ENCODE measurements around the gene KCNAB3. TPM values are rescaled to one million over a fixed set of nuclear protein-coding genes. Genes with fewer than 3 reads are reported as not detected.

Gene KCNAB3
- total and polyA plus RNA-seq, 2 donors (not counting 3 experiments of a cell fraction or from before 2014, with no cell fraction given) = 1.3 to 2.4 TPM

DNA sequence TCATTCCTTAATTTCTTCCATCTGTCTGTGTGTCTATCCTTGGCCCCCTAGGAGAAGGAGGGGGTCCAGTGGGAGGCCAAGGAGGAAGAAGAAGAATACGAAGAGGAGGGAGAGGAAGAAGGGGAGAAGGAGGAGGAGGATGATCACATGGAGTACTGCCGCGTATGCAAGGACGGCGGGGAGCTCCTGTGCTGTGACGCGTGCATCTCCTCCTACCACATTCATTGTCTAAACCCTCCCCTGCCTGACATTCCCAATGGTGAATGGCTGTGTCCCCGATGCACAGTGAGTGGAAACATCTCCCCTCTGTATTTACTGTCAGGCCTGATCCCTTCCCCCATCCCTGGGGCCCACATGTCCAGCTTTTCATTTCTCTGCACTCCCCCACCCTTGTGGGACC is 34.8 kb downstream of the KCNAB3 start:
- Histone ChIP-seq H3K9ac (replicated peaks; ENCODE audit: extremely low read depth, insufficient read depth, low read length) (no peak overlapping the region), H3K4me1 (ENCODE audit: control insufficient read depth, extremely low read depth, insufficient read depth, low read length) (peaks cover under 1% of the 10 kb centered on the region), H3K27ac (ENCODE audit: insufficient read depth, low read depth, low read length) (no peak overlapping the region), H3K9me1 (replicated peaks; ENCODE audit: control insufficient read depth, extremely low read depth, insufficient read depth, low read length) (no peaks in the 10 kb centered on the region), H3K36me3 (ENCODE audit: control insufficient read depth in 2 of 2, extremely low read depth in 1 of 2, insufficient read depth in 2 of 2, low read length in 2 of 2) (peaks cover 49 to 63% of the 10 kb centered on the region in 2 experiments), H3K79me2 (ENCODE audit: control insufficient read depth, insufficient read depth, low read length) (peaks cover 2% of the 10 kb centered on the region), H3K9me3 (replicated peaks; ENCODE audit: control insufficient read depth, insufficient read depth, low read length) (no peaks in the 10 kb centered on the region), H2AFZ (ENCODE audit: low read depth, low read length) (no peak overlapping the region), H3K4me3 (replicated peaks in 1 of 3; ENCODE audit: insufficient read depth in 1 of 3, low read depth in 1 of 3, low read length in 3 of 3) (no peak overlapping the region), H4K20me1 (replicated peaks; ENCODE audit: control insufficient read depth, extremely low read depth, insufficient read depth, low read length) (no peaks in the 10 kb centered on the region), H3K27me3 (ENCODE audit: control insufficient read depth in 2 of 2, insufficient read depth in 2 of 2, low read length in 2 of 2) (no peaks in the 10 kb centered on the region), H3K4me2 (ENCODE audit: insufficient read depth, low read length) (no peak overlapping the region)
- TF ChIP-seq POLR2AphosphoS5 (IDR thresholded peaks at IDR 0.05; ENCODE audit: insufficient read depth, low read depth, low read length) (no peak), MYC (IDR thresholded peaks at IDR 0.05; ENCODE audit: low read depth, low read length) (no peak), EZH2 (IDR thresholded peaks at IDR 0.05; ENCODE audit: borderline replicate concordance, low read depth, low read length, severe bottlenecking) (no peak), FOS (IDR thresholded peaks at IDR 0.05; ENCODE audit: borderline replicate concordance, insufficient read depth, low read length) (no peak), JUN (IDR thresholded peaks at IDR 0.05; ENCODE audit: borderline replicate concordance, insufficient read depth, insufficient read length, low read depth) (no peak), CTCF (IDR thresholded peaks at IDR 0.05; ENCODE audit: extremely low read depth in 1 of 2, insufficient read depth in 1 of 2, low read depth in 1 of 2, low read length in 2 of 2) (no peak), GATA2 (IDR thresholded peaks at IDR 0.05; ENCODE audit: insufficient read depth, insufficient read length, low read depth, low read length) (no peak), POLR2A (IDR thresholded peaks at IDR 0.05; ENCODE audit: low read depth, low read length) (no peak)
- TF ChIP-seq, protein P1, sequence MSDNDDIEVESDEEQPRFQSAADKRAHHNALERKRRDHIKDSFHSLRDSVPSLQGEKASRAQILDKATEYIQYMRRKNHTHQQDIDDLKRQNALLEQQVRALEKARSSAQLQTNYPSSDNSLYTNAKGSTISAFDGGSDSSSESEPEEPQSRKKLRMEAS (IDR thresholded peaks at IDR 0.05; ENCODE audit: insufficient read depth, insufficient read length) = no peak
- ChIA-PET CTCF (interaction anchor here (1.0 to 7.1 kb wide), 2 partner anchors 32 to 151 kb away, joined by 3 to 58 read pairs; no protein-coding TSS in a partner anchor), POLR2A (no interaction called here)
- FAIRE-seq (no peak), DNase-seq (ENCODE audit: low read depth, low spot score) (no peak)
- BruUV-seq (replicated peaks) = no TSS peak
- intact Hi-C loops (cut with micrococcal nuclease) = no loop called here
- dilution Hi-C loops (cut with MboI; ENCODE audit: extremely low pct_ligation_motif_present, low sequenced_read_pairs) = no loop called here
